DOHH2 (cell line): ENCODE data around the gene PLPP7.
"Not testable (repeated sequence)": the region's sequence is repeated elsewhere in the genome, so short reads cannot be mapped to it uniquely, and the experiment has no call there.

Source experiments
- H3F3A ChIP-seq: fragments of 200-600 bp; sonication (generic), shearing (Covaris generic); 2 replicates; pipeline ENCODE4 v1.6.0; 2016; ENCODE audit warnings: antibody characterized with exemption, mild to moderate bottlenecking; ENCODE audit not compliant: control insufficient read depth, insufficient read depth
- H3K27ac ChIP-seq: fragments of 200-600 bp; sonication (generic); 2 replicates; pipeline ENCODE4 v1.5.1; 2014; ENCODE audit warnings: low read depth, mild to moderate bottlenecking, low read length, moderate library complexity
- H3K27me3 ChIP-seq: fragments of 200-600 bp; sonication (generic); 2 replicates; pipeline ENCODE4 v1.6.1; 2014; ENCODE audit warnings: mild to moderate bottlenecking, low read length, mixed read lengths; ENCODE audit not compliant: control insufficient read depth
- H3K36me3 ChIP-seq: fragments of 200-600 bp; sonication (generic); 2 replicates; pipeline ENCODE4 v1.6.1; 2014; ENCODE audit warnings: mild to moderate bottlenecking, low read length, moderate library complexity, mixed read lengths; ENCODE audit not compliant: control insufficient read depth
- H3K4me1 ChIP-seq: fragments of 200-600 bp; sonication (generic); 2 replicates; pipeline ENCODE4 v1.6.1; 2014; ENCODE audit warnings: mild to moderate bottlenecking, low read length, mixed read lengths; ENCODE audit not compliant: control insufficient read depth
- H3K4me2 ChIP-seq: fragments of 200-600 bp; sonication (generic); 2 replicates; pipeline ENCODE4 v1.6.0; 2014; ENCODE audit warnings: mild to moderate bottlenecking, low read length, moderate library complexity
- H3K4me3 ChIP-seq: fragments of 200-600 bp; sonication (generic); 2 replicates; pipeline ENCODE4 v1.5.1; 2014; ENCODE audit warnings: mild to moderate bottlenecking, low read length, mixed read lengths
- H3K79me2 ChIP-seq: fragments of 200-600 bp; sonication (generic); 2 replicates; pipeline ENCODE4 v1.6.1; 2014; ENCODE audit warnings: mild to moderate bottlenecking, low read length, mixed read lengths; ENCODE audit not compliant: control insufficient read depth
- H3K9me2 ChIP-seq: fragments of 200-600 bp; sonication (generic); replicated peaks from 2 replicates; pipeline ENCODE4 v1.6.1; 2014; ENCODE audit warnings: mild to moderate bottlenecking, low read length, mixed read lengths; ENCODE audit not compliant: control insufficient read depth
- H3K9me3 ChIP-seq: fragments of 200-600 bp; sonication (generic); 2 replicates; pipeline ENCODE4 v1.6.1; 2014; ENCODE audit warnings: antibody characterized with exemption, low read length, mixed read lengths; ENCODE audit not compliant: control insufficient read depth, insufficient read depth
- H4K20me1 ChIP-seq: fragments of 200-600 bp; sonication (generic); 2 replicates; pipeline ENCODE4 v1.6.0; 2014; ENCODE audit warnings: low read depth, mild to moderate bottlenecking, antibody characterized with exemption, low read length, moderate library complexity; ENCODE audit not compliant: control insufficient read depth, insufficient read depth
- EZH2phosphoT487 ChIP-seq: fragments of 200-600 bp; sonication (generic); IDR thresholded peaks from 2 replicates; pipeline ENCODE4 v1.6.1; 2017; ENCODE audit warnings: borderline replicate concordance, mild to moderate bottlenecking, antibody characterized with exemption, low read length, moderate library complexity, mixed read lengths
- TF ChIP-seq, protein P1 (sequence below): fragments of 200-600 bp; sonication (generic); IDR thresholded peaks from one replicate; pipeline ENCODE4 v1.5.1; 2014; ENCODE audit warnings: antibody characterized with exemption, mild to moderate bottlenecking, low read depth, low read length; ENCODE audit not compliant: poor library complexity, severe bottlenecking

PLPP7 gene

GRCh38 chr9:131337131-131337848 is 47.8 kb downstream of the PLPP7 start:
- no peaks in the 10 kb centered on the region for H4K20me1 ChIP-seq
- no peak overlapping the region for H3K4me2 ChIP-seq

GRCh38 chr9:131339212-131339611 is 49.7 kb downstream of the PLPP7 start:
- not testable (repeated sequence) for H3K79me2 ChIP-seq, H3K9me2 ChIP-seq, H3K27ac ChIP-seq, H3K4me3 ChIP-seq, H3K36me3 ChIP-seq, H4K20me1 ChIP-seq, H3F3A ChIP-seq, H3K27me3 ChIP-seq, H3K4me1 ChIP-seq, H3K4me2 ChIP-seq, H3K9me3 ChIP-seq

More at GRCh38 chr9:131337131-131337848, 47.8 kb downstream of the PLPP7 start:
- Histone ChIP-seq H3K27me3 (no peaks in the 10 kb centered on the region), H3K9me3 (no peaks in the 10 kb centered on the region), H3K79me2 (no peaks in the 10 kb centered on the region), H3K36me3 (no peaks in the 10 kb centered on the region), H3K4me3 (no peak overlapping the region), H3F3A (no peaks in the 10 kb centered on the region), H3K9me2 (no peaks in the 10 kb centered on the region), H3K27ac (no peak overlapping the region), H3K4me1 (no peaks in the 10 kb centered on the region)
- TF ChIP-seq, protein P1, sequence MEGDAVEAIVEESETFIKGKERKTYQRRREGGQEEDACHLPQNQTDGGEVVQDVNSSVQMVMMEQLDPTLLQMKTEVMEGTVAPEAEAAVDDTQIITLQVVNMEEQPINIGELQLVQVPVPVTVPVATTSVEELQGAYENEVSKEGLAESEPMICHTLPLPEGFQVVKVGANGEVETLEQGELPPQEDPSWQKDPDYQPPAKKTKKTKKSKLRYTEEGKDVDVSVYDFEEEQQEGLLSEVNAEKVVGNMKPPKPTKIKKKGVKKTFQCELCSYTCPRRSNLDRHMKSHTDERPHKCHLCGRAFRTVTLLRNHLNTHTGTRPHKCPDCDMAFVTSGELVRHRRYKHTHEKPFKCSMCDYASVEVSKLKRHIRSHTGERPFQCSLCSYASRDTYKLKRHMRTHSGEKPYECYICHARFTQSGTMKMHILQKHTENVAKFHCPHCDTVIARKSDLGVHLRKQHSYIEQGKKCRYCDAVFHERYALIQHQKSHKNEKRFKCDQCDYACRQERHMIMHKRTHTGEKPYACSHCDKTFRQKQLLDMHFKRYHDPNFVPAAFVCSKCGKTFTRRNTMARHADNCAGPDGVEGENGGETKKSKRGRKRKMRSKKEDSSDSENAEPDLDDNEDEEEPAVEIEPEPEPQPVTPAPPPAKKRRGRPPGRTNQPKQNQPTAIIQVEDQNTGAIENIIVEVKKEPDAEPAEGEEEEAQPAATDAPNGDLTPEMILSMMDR = no peak
- no peak for TF ChIP-seq EZH2phosphoT487

DNA sequence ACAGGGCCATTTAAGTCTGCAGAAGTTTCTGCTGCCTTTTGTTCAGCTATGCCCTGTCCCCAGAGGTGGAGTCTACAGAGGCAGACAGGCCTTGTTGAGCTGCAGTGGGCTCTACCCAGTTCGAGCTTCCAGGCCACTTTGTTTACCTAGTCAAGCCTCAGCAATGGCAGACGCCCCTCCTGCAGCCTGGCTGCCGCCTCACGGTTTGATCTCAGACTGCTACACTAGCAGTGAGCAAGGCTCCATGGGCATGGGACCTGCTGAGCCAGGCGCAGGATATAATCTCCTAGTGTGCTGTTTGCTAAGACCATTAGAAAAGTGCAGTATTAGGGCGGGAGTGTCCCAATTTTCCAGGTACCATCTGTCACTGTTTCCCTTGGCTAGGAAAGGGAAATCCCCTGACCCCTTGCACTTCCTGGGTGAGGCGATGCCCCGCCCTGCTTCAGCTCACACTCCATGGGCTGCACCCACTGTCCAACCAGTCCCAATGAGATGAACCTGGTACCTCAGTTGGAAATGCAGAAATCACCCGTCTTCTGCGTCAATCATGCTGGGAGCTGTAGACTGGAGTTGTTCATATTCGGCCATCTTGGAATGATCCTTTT is 55.5 kb downstream of the PLPP7 start:
- H3K4me2 ChIP-seq, H3F3A ChIP-seq, H3K36me3 ChIP-seq, H3K79me2 ChIP-seq, H3K9me3 ChIP-seq, H3K4me3 ChIP-seq, H3K9me2 ChIP-seq, H4K20me1 ChIP-seq, H3K27me3 ChIP-seq, H3K27ac ChIP-seq: not testable (repeated sequence)
- peaks cover 10% of the 10 kb centered on the region for H3K4me1 ChIP-seq

- no peak overlapping the region for H3K27ac ChIP-seq
- H3K27me3 ChIP-seq = no peaks in the 10 kb centered on the region
- no peak for TF ChIP-seq EZH2phosphoT487
- TF ChIP-seq, protein P1 = no peak
- no peak overlapping the region for H3K4me3 ChIP-seq
- no peak overlapping the region for H3K4me2 ChIP-seq
- H3K36me3 ChIP-seq = no peaks in the 10 kb centered on the region
- H4K20me1 ChIP-seq = peaks cover 3% of the 10 kb centered on the region; the same call in 1 of the 2 replicates
- peaks cover 14% of the 10 kb centered on the region for H3K4me1 ChIP-seq
- no peaks in the 10 kb centered on the region for H3K79me2 ChIP-seq
- no peaks in the 10 kb centered on the region for H3K9me3 ChIP-seq
- no peaks in the 10 kb centered on the region for H3K9me2 ChIP-seq
- H3F3A ChIP-seq = no peaks in the 10 kb centered on the region
These were observed 57.0 kb downstream of the PLPP7 start for GRCh38 chr9:131346559-131346958.
